ENCODE measurements around the gene COASY. TPM values are rescaled to one million over a fixed set of nuclear protein-coding genes. Genes with fewer than 3 reads are reported as not detected.

COASY gene
- polyA plus RNA-seq, 3 donors, result 62.1 to 66.7 (median 63.9) TPM

DNA sequence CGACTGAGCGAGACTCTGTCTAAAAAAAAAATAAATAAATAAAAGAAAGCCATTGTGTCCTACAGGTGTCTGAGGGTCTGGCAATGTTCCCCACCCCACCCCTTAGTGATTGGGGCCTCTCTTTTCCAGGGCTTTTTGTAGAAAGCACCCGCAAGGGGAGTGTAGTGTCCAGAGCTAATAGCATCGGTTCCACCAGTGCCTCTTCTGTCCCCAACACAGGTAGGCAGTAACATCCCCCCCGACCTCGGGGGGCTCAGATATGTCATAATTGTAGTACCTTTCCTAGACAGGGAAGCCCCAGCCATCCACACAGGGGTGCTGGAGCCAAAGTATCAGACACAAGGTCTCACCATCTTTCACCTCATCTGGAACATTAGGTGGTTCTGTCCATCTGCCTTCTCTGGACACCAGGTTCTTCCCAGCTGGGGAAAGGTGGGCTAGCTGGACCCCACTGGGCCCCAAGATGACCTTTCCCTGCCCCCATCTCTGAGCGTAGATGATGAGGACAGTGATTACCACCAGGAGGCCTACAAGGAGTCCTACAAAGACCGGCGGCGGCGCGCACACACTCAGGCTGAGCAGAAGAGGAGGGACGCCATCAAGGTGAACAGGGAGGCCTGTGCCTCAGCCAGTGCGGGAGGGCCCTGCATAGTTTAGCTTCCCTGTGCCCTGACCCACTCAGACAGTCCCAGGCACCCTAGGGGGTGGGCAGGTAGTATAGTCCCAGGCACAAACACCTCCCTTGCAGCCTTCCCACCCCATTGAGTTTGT lies 6.6 kb downstream of the COASY start:
- no peak for DNase-seq

DNA sequence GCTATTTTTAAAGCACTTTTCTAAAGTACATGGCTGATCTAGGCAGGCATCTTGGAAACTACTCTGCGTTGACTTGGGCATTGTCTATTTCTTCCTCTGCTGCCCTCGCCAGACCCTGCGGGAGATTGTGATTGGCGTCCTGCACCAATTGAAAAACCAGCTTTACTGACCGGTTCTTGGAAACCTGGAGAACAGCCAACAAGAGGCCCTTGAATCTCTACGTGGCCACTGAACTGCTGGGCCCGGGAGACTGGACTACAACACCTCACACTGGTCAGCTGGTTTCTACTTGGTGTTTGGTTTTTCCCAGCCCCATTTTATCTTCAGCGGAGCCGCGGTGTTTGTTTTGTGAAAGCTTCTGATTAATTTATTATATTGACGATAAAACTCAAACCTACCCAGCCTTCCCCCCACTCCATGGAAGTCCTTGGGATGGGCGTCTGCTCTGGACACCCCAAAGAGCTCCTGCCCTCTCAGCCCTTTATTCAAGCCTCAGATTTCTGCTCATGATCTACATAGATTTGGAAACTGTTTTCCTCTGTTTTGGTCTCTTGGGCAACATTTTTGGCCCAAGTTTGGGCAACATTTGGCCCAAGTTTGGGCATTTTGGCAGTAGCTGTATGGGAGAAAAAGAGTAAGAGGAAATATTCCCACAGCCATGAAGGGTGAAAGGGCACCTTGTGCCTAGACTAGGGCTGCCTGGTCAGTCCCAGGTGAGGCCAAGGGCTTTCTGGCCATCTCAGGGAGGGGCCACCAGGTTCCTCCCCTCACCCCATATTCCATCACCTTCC lies 9.7 kb downstream of the COASY start:
- no peak for DNase-seq

DNA sequence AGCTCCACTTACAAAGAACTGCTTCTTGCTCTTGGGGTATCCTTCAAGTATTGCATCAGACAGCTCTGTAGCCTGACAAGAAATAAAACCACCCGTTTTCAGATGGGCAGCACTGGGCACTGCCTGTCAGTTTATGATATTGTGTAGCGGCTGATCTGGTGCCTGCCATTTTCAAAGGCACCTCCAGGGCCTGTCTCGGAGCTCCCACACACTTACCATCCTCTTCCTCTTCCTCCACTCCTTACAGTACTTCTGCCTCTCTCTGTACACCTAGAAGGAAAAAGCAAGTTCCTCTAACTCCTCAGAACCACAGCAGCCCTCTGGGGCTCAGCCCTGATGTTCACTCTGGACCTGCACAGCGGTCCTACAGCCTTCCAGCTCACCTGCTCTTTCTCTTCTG lies 11.1 kb downstream of the COASY start:
- no peak for DNase-seq

DNA sequence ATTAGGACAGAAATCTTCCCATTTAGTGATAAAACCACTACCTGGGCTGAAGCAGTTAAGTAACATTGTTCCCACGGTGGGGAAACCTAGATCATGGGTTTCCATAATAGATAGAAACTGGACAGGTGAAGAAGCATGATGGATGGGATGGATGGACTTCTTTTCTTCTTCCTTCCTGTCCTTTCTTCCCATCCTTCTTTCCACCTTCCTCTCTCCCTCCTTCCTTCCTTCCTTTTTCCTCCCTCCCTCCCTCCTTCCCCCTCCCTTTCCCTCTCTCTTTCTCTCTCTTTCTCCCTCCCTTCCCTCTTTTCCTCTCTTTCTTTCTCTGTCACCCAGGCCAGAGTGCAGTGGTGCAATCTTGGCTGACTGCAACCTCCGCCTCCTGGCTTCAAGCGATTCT lies 12.5 kb downstream of the COASY start:
- no peak for DNase-seq

DNA sequence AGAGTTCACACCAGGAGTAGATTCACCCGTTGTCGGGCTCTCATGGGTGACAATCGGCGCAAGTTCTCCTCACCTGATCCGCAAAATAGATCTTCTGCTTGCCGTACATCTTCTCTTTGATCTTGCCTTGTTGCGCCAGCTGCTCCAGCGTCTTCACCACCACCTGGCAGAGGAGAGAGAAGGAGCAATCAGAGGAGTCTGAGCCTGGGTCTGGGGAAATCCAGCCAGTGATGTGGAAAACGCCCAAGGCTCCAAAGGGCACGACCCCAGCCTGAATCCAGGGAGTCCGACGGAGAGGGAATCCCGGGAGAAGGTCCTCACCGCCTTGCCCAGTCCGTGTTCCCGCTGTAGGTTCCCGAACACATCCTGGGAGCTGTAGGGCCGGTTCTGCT lies 15.2 kb downstream of the COASY start:
- DNase-seq, result no peak

DNA sequence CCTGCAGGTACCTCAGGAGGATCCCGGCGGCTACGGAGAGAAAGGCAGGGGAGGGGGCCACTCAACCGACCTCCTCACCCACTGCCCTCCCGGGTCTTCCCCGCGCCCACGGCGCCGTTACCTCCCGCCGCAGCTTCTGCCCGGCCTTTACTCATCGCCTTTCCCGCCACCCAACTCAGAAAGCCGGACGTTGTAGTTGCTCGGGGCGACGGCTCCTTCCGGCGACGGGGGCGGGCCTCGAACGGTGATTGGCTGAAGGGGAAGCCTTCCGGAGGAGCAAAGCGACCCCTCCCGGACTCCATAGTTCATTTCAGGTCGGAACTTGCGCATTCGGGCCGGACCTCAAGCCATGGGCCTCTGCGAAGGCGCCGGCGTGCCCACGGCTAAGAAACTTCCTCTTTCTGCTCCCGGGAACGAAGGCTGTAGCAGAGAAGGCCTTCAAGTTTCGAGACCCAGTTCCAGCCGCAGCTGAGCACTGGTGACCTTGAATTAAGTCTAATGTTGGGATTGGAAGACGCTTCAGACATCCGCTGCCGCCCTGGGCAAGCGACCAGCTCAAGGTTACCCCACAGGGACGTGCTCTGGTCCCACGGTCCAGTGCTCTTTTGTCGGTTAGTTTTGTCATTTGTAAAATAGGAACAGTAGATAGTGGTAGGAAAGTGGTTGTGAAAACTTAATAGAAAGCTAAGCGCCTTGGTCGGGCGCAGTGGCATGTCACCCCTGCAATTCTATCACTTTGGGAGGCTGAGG lies 15.8 kb downstream of the COASY start, which contains the start of gene PSMC3IP:
Gene PSMC3IP, minus strand, starts transcription at position 198 of the 750 bp plus-strand sequence. Its CDS starts 43 bp downstream, at position 155.
- DNase-seq, result peak; percentile 94

DNA sequence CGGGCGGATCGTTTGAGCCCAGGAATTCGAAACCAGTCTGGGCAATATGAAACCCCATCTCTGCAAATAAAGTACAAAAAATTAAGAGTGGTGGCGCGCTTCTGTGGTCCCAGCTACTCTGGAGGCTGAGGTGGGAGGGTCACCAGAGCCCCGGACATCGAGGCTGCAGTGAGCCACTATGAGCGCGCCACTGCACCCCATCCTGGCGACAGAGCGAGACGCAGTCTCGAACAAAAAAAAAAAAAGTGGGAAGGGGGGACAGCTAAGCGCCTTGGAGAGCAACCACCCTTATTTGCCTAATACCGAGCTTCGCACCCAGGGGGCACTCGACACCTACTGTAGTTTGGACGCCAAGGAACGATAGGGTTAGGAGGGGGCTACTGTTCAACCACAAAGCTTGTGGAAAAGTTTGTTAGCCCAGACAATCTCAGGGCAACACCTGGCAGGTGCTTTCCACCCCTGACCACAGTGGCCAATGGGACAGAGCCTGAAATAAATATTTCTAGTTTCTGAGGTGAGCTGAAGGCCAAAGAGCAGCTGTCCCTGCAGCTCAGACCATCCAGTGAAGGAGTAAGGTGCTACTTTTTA lies 16.4 kb downstream of the COASY start:
- DNase-seq, result peak; percentile 81

DNA sequence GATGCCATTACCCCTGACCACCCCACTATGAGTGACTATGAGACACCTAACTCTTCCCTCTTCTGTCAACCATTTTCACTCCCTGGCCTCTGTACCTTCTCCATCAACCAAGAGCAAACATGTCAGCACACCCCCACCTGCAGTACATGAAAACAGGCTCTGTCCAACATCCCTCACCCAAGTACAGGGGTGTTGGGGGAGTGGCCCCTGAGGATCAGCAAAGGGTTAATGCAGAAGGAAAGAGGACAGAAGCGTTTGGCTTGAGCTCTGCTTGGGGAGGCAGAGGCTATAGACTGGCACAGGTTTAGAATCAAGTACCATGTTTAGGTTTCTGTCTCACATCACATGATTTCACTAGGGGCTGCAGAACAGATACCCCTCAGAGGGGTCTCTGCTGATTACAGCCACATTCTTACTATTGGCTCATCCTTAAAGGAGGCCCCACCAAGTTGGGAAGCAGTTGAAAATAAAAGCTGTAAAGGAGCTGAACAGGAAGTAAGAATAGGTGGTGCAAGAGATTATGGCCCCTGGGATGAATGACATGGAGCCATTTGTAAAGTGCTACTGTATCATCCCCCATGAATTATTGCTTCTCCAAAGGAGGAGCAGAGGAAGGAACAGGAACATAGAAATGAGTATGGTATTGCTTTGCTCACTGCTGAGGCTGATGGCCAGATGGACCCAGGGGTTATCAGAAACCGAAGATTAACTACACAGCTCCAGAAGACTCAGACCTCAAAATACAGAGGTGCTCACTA lies 18.0 kb downstream of the COASY start:
- DNase-seq, result no peak

DNA sequence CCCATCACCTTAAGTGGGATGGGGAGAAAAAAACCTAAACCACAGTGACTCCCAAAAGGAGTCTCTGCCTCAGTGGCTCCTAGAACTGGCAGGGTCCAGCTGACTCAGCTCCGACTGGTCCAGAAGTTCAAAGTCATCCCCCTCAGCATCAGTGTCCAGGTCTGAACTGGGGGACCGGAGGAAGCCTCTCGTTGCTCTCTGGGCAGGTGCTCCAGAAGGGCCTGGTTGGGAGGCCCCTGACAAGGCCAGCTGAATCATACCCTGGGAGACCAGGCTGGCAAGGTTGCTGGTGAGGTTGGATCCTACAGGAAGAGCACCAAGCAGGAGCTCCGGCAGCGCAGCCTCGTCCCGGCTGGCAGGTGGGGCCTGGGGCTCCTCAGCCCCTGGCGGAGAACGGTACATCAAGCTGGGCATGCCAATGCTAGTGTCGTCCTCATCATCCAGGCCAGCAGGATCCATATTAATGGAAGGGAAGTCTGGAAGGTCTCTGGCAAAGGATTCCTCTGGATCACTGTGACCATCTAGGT lies 19.9 kb downstream of the COASY start:
- no peak for DNase-seq

DNA sequence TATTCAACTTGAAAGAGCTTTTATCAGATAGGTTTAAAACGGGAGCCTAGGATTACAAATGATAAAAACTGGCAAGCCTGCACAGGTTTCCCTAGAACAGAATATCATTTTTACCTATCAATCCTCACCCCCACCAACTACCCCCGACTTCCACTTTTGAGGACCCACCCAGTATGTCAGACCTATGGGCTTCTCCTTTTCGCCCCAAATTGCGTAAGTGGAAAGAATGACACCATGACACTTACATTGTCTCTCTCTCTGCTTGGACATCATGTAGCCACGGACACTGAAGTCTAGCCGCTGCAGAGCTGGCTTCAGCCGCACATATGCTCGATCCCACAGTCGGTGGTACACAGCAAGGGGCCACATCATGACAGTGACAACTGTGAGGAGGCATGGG lies 22.9 kb downstream of the COASY start:
- no peak for DNase-seq

DNA sequence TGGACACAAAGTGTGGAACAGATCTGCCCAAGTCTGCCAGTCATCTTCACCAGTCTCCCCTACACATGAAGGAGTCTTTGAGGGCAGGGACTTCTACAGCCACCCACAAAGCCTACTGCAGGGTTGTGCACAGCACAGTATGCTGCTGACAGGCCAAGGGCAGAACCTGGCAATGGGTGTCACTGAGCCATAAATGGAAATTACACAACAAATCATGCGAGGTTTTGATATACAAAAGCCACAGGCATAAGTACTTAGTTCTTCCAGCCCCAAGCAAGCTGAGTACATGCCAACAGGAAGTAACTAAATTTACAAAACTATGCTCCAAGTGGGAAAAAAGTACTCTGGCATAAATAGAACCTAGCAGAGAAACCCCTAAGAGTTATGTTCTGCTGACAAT lies 23.4 kb downstream of the COASY start:
- no peak for DNase-seq

DNA sequence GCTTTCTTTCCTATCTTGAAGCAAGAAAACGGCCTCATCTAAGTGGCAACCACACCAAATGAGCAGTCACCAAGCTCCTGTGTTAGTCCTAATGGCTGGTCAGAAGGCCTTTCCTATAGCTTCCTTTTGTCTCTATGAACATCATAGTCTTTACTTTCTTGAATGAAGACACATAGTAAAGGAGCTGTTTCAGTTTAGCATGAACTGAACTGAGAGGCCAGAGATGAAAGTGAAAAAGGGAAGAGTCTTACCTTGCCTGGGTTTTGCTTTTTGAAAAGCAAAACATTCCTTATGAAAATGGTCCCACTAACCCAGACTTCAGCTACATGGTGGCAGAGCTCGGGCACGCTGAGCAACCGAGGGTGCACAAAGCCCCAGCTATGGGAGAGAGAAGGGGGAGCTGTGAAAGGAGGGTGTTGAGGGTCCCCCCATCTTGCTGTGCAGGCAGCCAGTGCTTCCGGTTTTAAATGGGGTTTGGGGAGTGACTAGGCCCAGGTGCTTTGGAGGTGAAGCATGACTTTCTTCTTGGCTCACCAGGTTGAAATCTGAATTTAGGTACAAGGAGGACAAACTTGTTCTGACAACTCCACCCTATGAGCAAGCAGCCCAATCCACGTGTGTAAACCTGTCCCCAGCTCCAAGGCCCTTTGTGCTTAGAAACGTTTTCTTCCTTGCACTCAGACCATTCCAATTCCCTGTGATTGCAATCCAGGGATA lies 24.7 kb downstream of the COASY start:
- no peak for DNase-seq

DNA sequence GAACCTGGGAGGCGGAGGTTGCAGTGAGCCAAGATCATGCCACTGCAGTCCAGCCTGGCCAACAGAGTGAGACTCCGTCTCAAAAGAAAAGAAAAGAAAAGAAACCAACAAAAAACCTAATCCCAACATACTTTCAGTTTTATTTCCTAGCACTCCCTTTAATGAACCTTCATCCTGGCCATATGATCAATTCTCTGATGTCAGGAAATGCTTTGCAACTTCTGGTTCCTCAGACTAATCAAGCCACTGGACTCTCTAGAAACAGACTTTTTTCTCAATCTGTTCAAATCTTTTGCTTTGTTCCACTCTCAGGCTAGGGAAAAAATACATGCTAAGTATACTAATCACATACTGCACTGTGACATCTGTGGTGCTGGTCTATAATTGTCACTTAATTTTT lies 28.9 kb downstream of the COASY start:
- no peak for DNase-seq

DNA sequence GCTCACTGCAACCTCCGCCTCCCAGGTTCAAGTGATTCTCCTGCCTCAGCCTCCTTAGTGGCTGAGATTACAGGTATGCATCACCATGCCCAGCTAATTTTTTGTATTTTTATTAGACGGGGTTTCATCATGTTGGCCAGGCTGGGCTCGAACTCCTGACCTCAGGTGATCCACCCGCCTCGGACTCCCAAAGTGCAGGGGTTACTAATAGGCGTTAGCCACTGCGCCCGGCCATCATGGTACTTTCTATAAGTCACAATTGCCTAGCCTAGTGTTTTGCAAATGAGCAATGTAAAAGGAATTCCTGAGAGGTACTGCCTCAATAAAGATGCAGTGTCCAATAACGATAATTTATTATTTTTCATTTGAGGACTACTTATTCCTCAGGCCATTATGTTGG lies 29.5 kb downstream of the COASY start:
- no peak for DNase-seq

DNA sequence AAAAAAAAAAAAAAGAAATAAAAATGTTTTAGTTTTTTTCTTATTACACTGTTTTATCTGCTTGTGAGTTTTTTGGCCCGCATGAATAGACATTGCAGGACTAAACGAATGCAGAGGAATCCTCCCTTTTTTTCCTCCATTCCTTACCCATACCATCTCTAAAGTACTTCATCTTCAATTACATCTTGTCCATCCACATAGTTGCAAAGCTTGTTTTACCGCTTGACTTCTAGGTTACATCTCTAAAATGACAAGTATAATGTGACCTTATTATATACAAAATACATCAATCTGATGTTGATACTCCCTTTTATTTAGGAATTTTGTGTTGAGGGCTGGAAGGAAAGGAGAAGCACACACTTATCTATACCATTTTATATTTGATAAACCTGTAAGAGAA lies 34.4 kb downstream of the COASY start:
- no peak for DNase-seq

DNA sequence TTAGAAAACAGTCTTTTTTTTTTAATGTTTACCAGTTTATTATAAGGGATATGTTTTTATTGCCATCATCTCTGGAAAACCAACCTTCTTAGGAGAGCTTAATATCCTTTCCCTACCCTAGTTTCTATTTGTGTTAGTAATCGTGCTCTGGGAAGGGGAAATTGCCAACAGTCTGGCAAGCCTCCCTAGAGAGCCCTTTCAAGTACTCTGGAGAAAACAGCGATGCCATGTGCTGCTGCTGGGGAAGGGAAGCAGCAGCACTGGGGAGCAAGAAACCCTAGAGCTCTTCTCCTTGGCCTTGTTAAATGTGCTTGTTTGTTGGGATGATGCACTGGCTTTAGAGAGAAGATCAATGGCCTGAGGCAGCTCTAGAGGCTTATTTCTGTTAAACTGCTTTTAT lies 37.0 kb downstream of the COASY start:
- DNase-seq, result no peak

DNA sequence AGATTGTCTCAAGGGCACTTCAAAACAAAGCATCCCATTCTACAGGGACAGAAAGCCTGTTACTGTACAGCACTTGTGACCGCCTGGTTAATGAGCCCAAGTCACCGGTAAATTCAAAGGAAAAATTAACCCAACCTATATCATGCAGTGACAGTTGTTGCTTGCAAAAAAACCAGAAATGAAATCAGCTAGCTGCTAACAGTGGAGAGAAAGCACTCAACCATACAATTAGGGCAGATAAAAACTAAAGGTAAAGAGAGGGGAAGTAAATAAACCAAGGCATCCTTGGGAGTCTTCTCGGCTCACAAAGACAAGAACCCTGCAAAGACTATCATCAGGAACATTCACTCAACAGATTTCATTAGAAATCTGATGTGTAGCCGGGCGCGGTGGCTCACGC lies 41.4 kb downstream of the COASY start:
- no peak for DNase-seq

DNA sequence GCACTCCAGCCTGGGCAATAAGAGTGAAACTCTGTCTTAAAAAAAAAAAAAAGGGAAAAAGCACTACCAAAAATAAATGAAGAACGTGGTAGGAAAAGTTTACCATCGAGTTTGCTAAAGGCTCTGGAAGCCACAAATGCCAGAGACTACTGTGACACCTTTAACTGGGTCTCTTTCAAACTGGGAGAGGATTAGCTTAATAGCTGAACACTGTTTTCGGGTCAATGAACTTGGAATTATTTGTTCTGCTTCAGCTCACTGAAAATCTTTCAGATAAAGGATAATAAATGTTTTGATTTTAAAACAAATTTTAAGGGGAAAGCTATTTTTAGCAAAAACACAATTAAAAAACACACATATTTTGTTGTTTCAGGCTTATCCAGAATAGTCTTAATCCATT lies 45.8 kb downstream of the COASY start:
- DNase-seq, result no peak

DNA sequence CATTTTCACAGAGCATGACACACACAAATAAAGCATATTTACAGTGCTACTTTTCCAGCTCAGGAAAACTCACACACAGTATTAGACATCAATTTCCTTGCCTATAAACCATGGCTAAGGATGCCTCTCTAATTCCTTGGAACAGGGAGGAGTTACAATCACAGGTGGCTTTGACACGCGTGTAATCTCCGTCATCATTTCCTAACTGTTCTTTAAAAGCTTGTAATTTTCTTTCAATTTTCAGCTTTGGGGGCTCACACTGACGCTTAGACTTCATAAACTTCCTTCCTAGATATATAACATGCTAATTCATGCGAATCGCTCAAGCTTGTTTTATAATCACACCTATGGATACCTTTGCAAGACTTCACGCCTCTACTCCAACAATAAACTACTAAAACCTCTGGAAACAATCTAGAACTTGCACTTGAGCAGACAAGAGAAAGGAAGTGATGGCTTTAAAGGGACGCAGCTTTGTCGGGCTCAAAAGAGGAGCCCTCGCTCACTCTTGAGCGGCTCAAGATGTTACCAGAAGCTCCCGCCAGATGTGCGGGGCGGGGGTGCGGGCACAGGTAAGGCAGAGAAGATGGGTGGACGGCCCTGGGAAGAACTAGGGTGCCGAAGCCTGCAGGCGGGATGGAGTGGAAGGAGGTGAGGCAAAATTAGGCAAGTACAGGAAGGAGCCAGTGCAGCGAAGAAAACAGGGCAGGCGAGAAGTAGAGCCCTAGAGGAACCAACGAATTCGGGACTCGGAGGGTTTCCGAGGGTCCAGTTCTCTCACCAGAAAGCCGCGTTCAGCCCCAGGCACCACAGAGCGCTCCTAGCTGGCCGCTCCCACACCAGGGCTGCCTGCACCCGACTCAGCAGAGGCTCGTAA lies 46.6 kb downstream of the COASY start:
- DNase-seq, result no peak
